ENCODE results near the gene TRIM34.
A peak's percentile ranks its signal among the peaks of the same experiment; 100 is the strongest.
"Not testable (repeated sequence)": the region's sequence is repeated elsewhere in the genome, so short reads cannot be mapped to it uniquely, and the experiment has no call there.

TRIM34 gene

DNA sequence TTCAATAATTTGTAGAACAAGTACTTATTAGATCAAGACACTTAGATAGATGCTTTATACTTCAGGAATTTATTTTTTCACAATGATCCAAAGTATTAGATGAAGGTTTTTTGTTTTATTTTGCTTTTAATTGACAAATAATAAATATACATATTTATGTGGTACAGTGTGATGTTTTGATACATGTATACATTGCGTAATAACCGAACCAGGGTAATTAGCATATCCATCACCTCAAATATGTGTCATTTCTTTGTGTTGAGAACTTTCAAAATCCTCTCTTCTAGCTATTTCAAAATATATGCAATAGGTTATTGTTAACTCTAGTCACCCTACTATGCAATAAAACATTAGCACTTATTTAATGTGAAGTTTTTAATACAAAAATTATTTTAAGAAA lies 38.7 kb downstream of the TRIM34 start:
- TF ChIP-seq, protein P1, sequence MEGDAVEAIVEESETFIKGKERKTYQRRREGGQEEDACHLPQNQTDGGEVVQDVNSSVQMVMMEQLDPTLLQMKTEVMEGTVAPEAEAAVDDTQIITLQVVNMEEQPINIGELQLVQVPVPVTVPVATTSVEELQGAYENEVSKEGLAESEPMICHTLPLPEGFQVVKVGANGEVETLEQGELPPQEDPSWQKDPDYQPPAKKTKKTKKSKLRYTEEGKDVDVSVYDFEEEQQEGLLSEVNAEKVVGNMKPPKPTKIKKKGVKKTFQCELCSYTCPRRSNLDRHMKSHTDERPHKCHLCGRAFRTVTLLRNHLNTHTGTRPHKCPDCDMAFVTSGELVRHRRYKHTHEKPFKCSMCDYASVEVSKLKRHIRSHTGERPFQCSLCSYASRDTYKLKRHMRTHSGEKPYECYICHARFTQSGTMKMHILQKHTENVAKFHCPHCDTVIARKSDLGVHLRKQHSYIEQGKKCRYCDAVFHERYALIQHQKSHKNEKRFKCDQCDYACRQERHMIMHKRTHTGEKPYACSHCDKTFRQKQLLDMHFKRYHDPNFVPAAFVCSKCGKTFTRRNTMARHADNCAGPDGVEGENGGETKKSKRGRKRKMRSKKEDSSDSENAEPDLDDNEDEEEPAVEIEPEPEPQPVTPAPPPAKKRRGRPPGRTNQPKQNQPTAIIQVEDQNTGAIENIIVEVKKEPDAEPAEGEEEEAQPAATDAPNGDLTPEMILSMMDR (IDR thresholded peaks at IDR 0.05; ENCODE audit: low read depth, low read length), result no peak
- no peak for DNase-seq (ENCODE audit: low read depth in 2 of 2)
- H3K4me3 ChIP-seq (replicated peaks in 1 of 2; ENCODE audit: low read depth in 2 of 2, low read length in 2 of 2), result no peak overlapping the region

GRCh38 chr11:5665051-5665570 lies 40.3 kb downstream of the TRIM34 start:
- TF ChIP-seq, protein P1 (IDR thresholded peaks at IDR 0.05; ENCODE audit: low read depth, low read length), result no peak
- H3K4me3 ChIP-seq (replicated peaks in 1 of 2; ENCODE audit: low read depth in 2 of 2, low read length in 2 of 2), result no peak overlapping the region
- no peak for DNase-seq (ENCODE audit: low read depth in 2 of 2)

DNA sequence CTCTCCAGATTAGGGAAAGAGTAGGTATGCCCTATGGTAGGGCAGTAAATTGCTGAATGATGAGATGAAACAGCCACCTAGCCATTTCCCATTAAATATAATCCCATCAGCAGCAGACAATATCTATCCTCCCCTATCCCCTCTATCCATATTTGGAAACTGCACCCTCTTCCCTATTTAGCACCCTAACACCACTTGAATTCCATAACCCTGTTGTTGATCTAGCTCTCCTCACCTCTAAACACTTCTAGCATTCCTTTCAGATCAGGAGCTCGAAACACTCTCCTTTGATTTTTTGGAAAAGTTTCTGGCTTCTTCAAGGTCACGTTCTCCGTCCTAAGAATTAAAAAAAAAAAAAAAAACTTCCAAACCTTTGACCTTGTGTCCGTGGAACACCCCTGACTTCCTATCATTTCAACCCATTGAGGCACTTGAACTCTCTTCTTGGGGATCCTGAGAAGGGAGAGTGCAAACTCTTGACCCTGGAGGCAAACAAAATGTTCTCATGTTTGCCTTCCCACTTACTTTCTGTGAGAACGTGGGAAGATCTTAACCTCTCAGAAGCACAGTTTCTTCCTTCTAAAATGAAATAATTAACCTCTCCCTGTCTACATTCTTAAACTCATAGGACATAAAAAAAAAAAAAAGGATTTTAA lies 41.1 kb downstream of the TRIM34 start:
- TF ChIP-seq, protein P1 (IDR thresholded peaks at IDR 0.05; ENCODE audit: low read depth, low read length), result no peak
- H3K4me3 ChIP-seq (replicated peaks in 1 of 2; ENCODE audit: low read depth in 2 of 2, low read length in 2 of 2), result no peak overlapping the region
- DNase-seq (ENCODE audit: low read depth in 2 of 2), result no peak

DNA sequence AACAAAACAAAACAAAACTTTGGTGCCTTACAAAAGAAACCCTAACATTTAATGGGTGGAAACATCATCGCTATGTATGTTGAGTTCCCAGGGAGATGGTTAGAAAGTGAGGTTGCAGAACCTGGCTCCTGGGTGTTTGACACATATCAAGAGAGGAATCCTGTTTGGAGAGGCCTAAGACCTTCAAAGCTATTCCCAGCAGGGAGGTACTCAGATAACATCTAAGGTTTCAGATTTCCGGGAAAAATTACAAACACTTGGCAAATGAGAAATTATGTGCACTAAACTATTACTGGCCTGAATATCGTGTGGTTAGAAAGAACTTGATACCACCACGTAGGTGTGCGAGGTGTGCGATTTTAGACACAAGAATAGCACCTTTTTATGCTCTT lies 41.6 kb downstream of the TRIM34 start:
- TF ChIP-seq, protein P1 (IDR thresholded peaks at IDR 0.05; ENCODE audit: low read depth, low read length), result no peak
- no peak for DNase-seq (ENCODE audit: low read depth in 2 of 2)
- no peak overlapping the region for H3K4me3 ChIP-seq (replicated peaks in 1 of 2; ENCODE audit: low read depth in 2 of 2, low read length in 2 of 2)

DNA sequence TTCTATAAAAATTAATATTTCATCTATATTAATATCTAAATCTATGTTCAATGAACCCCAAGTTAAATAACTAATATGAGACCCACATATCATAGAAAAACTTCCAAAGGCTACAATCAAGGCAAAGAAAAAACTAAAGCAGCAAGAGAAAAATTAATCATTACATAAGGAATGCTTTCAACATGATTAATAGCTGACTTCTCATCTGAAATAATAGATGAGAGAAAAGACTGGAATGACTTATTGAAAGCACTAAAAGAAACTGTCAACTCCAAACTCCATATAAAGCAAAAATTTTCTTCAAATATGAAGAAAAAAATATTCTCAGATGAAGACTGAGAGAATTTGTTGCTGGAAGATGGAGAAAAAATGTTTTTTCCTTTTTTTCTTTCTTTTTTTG lies 47.0 kb downstream of the TRIM34 start:
- TF ChIP-seq, protein P1 (IDR thresholded peaks at IDR 0.05; ENCODE audit: low read depth, low read length), result no peak
- H3K4me3 ChIP-seq (replicated peaks in 1 of 2; ENCODE audit: low read depth in 2 of 2, low read length in 2 of 2), result no peak overlapping the region
- DNase-seq (ENCODE audit: low read depth in 2 of 2), result peak in 1 of 2 donors; percentile 32

DNA sequence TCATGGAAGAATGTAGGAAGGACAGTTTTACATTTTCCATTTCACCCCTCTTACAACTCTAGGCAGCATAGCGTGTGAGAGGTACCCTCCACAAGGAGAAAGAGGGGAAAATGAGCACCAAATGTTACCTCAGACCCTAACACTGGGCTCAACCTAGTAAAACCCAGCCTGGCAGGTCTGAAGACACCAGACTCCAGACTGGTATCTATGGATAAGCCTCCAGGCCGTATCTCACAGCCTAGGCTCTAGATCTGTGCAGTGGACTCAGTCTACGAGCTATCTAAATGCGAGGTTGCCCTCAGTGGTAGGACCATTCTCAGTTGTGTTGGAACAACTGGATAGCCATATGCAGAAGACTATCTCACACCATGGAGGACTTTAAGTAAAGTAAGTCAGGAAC lies 49.6 kb downstream of the TRIM34 start:
- no peak overlapping the region for H3K4me3 ChIP-seq (replicated peaks in 1 of 2; ENCODE audit: low read depth in 2 of 2, low read length in 2 of 2)
- DNase-seq (ENCODE audit: low read depth in 2 of 2), result no peak
- TF ChIP-seq, protein P1 (IDR thresholded peaks at IDR 0.05; ENCODE audit: low read depth, low read length), result no peak

DNA sequence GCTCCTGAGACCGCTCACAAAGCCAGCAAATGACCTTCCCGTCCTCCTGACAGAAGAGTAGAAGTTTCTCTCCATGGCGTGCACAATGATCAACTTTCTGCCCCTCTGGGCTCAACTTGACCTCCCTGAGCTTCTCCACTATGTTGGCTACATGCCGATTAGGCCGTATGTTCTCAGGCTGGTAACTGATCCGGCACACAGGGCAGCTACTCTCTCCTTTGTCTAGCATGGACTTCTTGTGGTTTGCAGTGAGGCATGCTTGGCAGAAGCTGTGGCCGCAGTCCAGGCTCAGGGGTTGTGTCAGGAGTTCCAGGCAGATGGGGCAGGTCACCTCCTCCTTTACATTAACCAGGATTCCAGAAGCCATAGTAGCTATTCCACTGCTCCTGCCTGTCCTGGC lies 55.0 kb downstream of the TRIM34 start:
- no peak overlapping the region for H3K4me3 ChIP-seq (replicated peaks in 1 of 2; ENCODE audit: low read depth in 2 of 2, low read length in 2 of 2)
- TF ChIP-seq, protein P1 (IDR thresholded peaks at IDR 0.05; ENCODE audit: low read depth, low read length), result no peak
- peak in 1 of 2 donors; percentile 4 for DNase-seq (ENCODE audit: low read depth in 2 of 2)

- H3K4me3 ChIP-seq (replicated peaks in 1 of 2; ENCODE audit: low read depth in 2 of 2, low read length in 2 of 2); DNase-seq (ENCODE audit: low read depth in 2 of 2): not testable (repeated sequence)
These were observed 58.2 kb downstream of the TRIM34 start for GRCh38 chr11:5682890-5683441.

- DNase-seq (ENCODE audit: low read depth in 2 of 2), result not testable (repeated sequence)
- H3K4me3 ChIP-seq (replicated peaks in 1 of 2; ENCODE audit: low read depth in 2 of 2, low read length in 2 of 2), result peak overlapping the region in 1 of 2 donors; percentile 21
These were observed 58.8 kb downstream of the TRIM34 start for GRCh38 chr11:5683620-5684019.
